ENCODE data around the gene PDE6G.

Gene PDE6G

DNA sequence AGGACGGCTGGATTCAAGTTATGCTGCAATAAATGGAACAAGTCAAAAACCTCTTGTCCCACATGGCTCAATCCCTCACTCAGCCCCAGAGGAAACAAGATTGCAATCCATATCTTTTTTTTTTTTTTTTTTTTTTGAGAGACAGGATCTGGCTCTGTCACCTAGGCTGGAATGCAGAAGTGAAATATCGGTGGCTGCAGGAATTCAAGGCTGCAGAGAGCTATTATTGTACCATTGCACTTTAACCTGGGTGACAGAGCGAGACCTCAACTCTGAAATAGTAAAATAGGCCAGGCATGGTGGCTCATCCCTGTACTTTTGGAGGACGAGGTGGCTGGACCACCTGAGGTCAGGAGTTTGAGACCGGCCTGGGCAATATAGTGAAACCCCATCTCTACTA is 2.7 kb upstream of the PDE6G start:
- Histone ChIP-seq H3K9me3 (replicated peaks in 1 of 11) (no peaks in the 10 kb centered on the region), H4K20me1 (no peaks in the 10 kb centered on the region), H3K27ac (no peak overlapping the region), H3K4me2 (peak overlapping the region in 9 of 11 experiments; percentile 8 to 50 (median 42); a peak in 14 of 22 replicates), H3K36me3 (peaks cover 0 to 4% (median 2%) of the 10 kb centered on the region in 11 experiments; a peak in 11 of 22 replicates), H3K4me1 (peaks cover 37 to 57% (median 46%) of the 10 kb centered on the region in 10 experiments), H3K4me3 (no peak overlapping the region), H3K27me3 (no peaks in the 10 kb centered on the region), H3K9ac (no peak overlapping the region)
- no peak for TF ChIP-seq Cebpa-rat (IDR thresholded peaks at IDR 0.05)

- no peak for TF ChIP-seq Cebpa-rat (IDR thresholded peaks at IDR 0.05)
- H3K4me3 ChIP-seq: peak overlapping the region in 2 of 10 experiments; percentile 23 to 31; a peak in 4 of 20 replicates
- H3K9ac ChIP-seq: peak overlapping the region in 9 of 11 experiments; percentile 25 to 70 (median 62); a peak in 15 of 22 replicates
Measured at GRCh38 chr17:81656835-81657234, 493 bp upstream of the PDE6G start.

GRCh38 chr17:81655378-81656117 is 794 bp downstream of the PDE6G start:
- no peak overlapping the region for H3K4me3 ChIP-seq
- no peaks in the 10 kb centered on the region for H3K27me3 ChIP-seq
- H3K4me1 ChIP-seq: peaks cover 53 to 82% (median 74%) of the 10 kb centered on the region in 10 experiments
- TF ChIP-seq Cebpa-rat (IDR thresholded peaks at IDR 0.05): no peak
- H3K27ac ChIP-seq: peak overlapping the region in 7 of 11 experiments; percentile 49 to 80 (median 74); a peak in 13 of 22 replicates
- no peaks in the 10 kb centered on the region for H3K36me3 ChIP-seq
- H3K9me3 ChIP-seq (replicated peaks in 1 of 11): 0 out of 22 replicates have a peak, but pooled peaks cover 0 to 2% (median 0%) of the 10 kb centered on the region in 11 experiments
- H3K9ac ChIP-seq: peak overlapping the region in 8 of 11 experiments; percentile 3 to 70 (median 62); a peak in 14 of 22 replicates
- no peaks in the 10 kb centered on the region for H4K20me1 ChIP-seq
- H3K4me2 ChIP-seq: peak overlapping the region; percentile 53 to 92 (median 80)

More at GRCh38 chr17:81656835-81657234, 493 bp upstream of the PDE6G start:
- Histone ChIP-seq H4K20me1 (no peaks in the 10 kb centered on the region), H3K27ac (peak overlapping the region in 9 of 11 experiments; percentile 9 to 80 (median 66); a peak in 15 of 22 replicates), H3K4me2 (peak overlapping the region; percentile 53 to 92 (median 80)), H3K27me3 (no peaks in the 10 kb centered on the region), H3K9me3 (replicated peaks in 1 of 11) (no peaks in the 10 kb centered on the region), H3K36me3 (no peaks in the 10 kb centered on the region), H3K4me1 (peaks cover 53 to 72% (median 62%) of the 10 kb centered on the region in 10 experiments)

DNA sequence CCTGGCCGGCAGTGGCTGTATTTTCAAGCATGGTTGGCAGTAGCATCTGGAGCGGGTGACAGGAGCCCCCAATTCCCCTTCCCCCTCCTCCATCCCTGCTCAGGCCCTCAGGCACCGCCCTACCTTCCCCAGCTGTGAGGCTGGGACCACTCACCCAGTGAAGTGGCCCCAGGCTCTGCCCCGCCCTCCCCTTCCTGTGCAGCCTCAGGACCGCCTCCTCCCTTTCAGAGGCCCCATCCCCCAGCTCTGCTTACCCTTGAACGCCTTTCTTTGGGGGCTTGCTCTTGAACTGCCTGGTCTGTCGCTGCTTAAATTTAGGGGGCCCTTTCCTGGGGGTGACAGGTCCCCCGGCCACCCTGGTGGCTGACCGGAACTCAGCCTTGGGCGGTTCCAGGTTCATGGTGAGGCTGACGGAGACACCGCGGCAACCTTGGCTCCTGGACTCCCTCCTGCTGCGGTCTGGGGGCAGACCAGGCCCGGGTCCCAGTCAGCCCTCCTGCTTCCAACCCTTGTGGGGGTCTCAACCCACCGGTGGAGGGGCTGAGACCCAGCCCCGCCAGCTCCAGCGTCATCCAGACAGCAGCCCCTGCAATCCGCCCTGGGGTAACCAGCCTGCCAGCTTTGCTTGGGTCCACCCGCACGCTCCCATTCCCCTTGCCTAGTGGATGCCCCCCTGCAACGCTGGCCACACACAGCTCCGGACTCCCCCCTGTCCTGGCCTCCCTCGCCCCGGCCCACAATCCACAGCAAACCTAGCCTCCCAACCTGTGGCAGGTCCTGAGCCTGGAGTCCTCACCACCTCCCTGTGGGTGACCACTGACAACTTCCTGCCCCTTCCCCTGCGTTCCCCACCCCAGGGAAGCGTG is 3.2 kb downstream of the PDE6G start:
- no peaks in the 10 kb centered on the region for H3K27me3 ChIP-seq
- peak overlapping the region; percentile 50 to 69 (median 58) for H3K4me3 ChIP-seq
- H3K4me1 ChIP-seq: peaks cover 46 to 69% (median 63%) of the 10 kb centered on the region in 10 experiments
- H3K9me3 ChIP-seq (replicated peaks in 1 of 11): peaks cover 19 to 24% (median 20%) of the 10 kb centered on the region in 11 experiments
- peak overlapping the region; percentile 95 to 99 (median 99) for H3K4me2 ChIP-seq
- TF ChIP-seq Cebpa-rat (IDR thresholded peaks at IDR 0.05): no peak
- peak overlapping the region; percentile 70 to 85 (median 79) for H3K9ac ChIP-seq
- peak overlapping the region; percentile 68 to 88 (median 81) for H3K27ac ChIP-seq
- H4K20me1 ChIP-seq: no peaks in the 10 kb centered on the region
- peaks cover 0 to 5% (median 0%) of the 10 kb centered on the region in 11 experiments; a peak in 1 of 22 replicates for H3K36me3 ChIP-seq

- Histone ChIP-seq H3K9ac (no peak overlapping the region), H3K4me1 (peaks cover 37 to 60% (median 54%) of the 10 kb centered on the region in 10 experiments), H4K20me1 (no peaks in the 10 kb centered on the region), H3K4me3 (no peak overlapping the region), H3K9me3 (replicated peaks in 1 of 11) (peaks cover 19 to 28% (median 24%) of the 10 kb centered on the region in 11 experiments), H3K36me3 (peaks cover 0 to 5% (median 0%) of the 10 kb centered on the region in 11 experiments; a peak in 1 of 22 replicates), H3K27ac (no peak overlapping the region), H3K27me3 (no peaks in the 10 kb centered on the region), H3K4me2 (peak overlapping the region in 8 of 11 experiments; percentile 18 to 54 (median 35); a peak in 11 of 22 replicates)
- no peak for TF ChIP-seq Cebpa-rat (IDR thresholded peaks at IDR 0.05)
Measured at GRCh38 chr17:81651692-81652091, 4.7 kb downstream of the PDE6G start.

DNA sequence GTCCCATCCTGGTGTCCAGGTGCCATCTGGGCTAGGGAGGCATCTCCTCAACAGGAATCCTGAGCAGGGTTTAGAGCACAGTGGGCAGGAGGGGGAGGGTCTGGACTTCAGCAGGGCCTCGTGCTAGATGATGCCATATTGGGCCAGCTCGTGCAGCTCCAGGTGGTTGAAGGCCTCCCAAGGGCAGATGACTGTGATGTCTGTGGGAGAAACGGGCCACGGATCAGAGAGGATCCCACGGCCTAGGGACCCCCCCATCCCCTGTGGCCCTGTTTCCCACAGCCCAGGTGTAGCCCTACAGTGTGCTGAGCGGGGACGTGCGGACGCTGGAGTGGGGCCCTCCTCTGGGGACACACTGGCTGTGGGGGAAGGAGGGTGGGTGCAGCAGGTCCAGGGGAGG is 5.4 kb downstream of the PDE6G start:
- H3K36me3 ChIP-seq: peaks cover 0 to 5% (median 0%) of the 10 kb centered on the region in 11 experiments; a peak in 1 of 22 replicates
- no peak overlapping the region for H3K4me3 ChIP-seq
- peak overlapping the region in 1 of 11 experiments; percentile 23; a peak in 1 of 22 replicates for H3K9ac ChIP-seq
- no peaks in the 10 kb centered on the region for H3K27me3 ChIP-seq
- peaks cover 19 to 28% (median 24%) of the 10 kb centered on the region in 11 experiments for H3K9me3 ChIP-seq (replicated peaks in 1 of 11)
- peak overlapping the region in 5 of 11 experiments; percentile 28 to 54 (median 53); a peak in 9 of 22 replicates for H3K4me2 ChIP-seq
- H3K4me1 ChIP-seq: peaks cover 30 to 52% (median 46%) of the 10 kb centered on the region in 10 experiments
- H4K20me1 ChIP-seq: no peaks in the 10 kb centered on the region
- no peak for TF ChIP-seq Cebpa-rat (IDR thresholded peaks at IDR 0.05)
- no peak overlapping the region; a peak in 1 of 22 replicates for H3K27ac ChIP-seq

DNA sequence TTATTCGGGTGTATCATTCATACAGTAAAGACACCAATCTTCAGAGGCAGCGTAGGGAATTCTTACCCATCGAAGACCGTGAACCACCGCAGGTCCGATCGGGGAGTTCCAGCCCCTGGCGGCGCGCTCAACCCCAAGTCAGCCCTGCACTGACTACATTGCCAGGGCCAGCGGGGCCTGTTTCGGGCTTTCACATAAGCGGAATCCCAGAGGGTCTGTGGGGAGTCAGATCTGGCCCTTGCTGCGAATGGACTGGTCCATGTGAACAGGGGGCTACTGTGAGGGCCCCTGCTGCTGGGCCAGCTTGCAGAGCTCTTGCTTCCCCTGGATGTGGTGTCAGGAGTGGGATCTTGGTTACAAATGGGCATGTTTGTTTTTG is 7.6 kb downstream of the PDE6G start:
- Histone ChIP-seq H3K4me2 (no peak overlapping the region), H4K20me1 (no peaks in the 10 kb centered on the region), H3K27ac (no peak overlapping the region), H3K4me1 (peaks cover 29 to 50% (median 45%) of the 10 kb centered on the region in 10 experiments), H3K9me3 (replicated peaks in 1 of 11) (peaks cover 19 to 28% (median 24%) of the 10 kb centered on the region in 11 experiments), H3K4me3 (no peak overlapping the region), H3K36me3 (peaks cover 0 to 5% (median 0%) of the 10 kb centered on the region in 11 experiments; a peak in 1 of 22 replicates), H3K27me3 (no peaks in the 10 kb centered on the region), H3K9ac (no peak overlapping the region)
- no peak for TF ChIP-seq Cebpa-rat (IDR thresholded peaks at IDR 0.05)

DNA sequence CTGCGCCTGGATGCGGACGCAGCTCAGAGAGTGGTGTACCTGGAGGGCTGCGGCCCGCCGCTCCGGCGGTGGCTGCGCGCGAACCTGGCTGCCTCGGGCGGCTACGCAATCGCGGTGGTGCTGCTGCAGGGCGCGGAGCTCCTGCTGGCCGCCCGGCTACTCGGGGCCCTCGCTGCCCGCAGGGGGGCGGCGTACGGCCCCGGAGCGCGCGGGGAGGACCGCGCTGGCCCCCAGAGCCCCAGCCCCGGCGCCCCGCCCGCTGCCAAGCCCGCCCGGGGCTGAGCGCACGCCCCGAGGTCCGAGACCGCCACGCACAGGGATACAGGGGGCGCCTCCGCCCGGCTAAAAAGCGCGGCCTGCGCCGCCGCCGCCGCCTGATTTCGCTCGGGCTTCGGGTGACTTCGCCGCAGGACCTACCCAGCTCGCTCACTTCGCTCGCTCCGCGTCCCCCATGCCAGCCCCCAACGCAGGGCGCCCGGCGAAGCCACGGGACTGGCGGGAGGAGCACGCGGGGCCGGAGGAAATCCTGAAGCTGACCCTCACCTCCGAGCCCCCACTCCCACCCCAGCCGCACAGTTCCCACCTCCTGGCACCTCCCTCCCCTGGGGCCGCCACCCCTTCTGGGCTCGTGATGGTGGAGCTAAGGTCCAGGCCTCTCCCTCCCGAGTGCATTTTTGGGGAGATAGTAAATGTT is 8.2 kb downstream of the PDE6G start:
- Histone ChIP-seq H3K4me3 (no peak overlapping the region), H3K9me3 (replicated peaks in 1 of 11) (peaks cover 19 to 28% (median 24%) of the 10 kb centered on the region in 11 experiments), H3K36me3 (peaks cover 0 to 5% (median 0%) of the 10 kb centered on the region in 11 experiments; a peak in 1 of 22 replicates), H3K9ac (no peak overlapping the region), H3K4me1 (peaks cover 24 to 45% (median 39%) of the 10 kb centered on the region in 10 experiments), H4K20me1 (no peaks in the 10 kb centered on the region), H3K27ac (no peak overlapping the region), H3K27me3 (no peaks in the 10 kb centered on the region), H3K4me2 (no peak overlapping the region)
- TF ChIP-seq Cebpa-rat (IDR thresholded peaks at IDR 0.05): no peak
